Inferior parietal cortex (tissue), 1 donor: ENCODE measurements around the gene PRCC.

Source experiments
- DNase-seq: peaks from one replicate; pipeline ENCODE4 v3.0.0-alpha.2; 2016; ENCODE audit errors: extremely low spot score

The PRCC gene

GRCh38 chr1:156813750-156814570, 46.6 kb downstream of the PRCC start:
- DNase-seq: peak; percentile 43

- no peak for DNase-seq
Observed at GRCh38 chr1:156814571-156815260, 47.4 kb downstream of the PRCC start.

GRCh38 chr1:156815307-156815826, 48.0 kb downstream of the PRCC start:
- DNase-seq: no peak

GRCh38 chr1:156815961-156816422, 48.7 kb downstream of the PRCC start:
- DNase-seq: no peak

- no peak for DNase-seq
Observed at GRCh38 chr1:156816561-156817328, 49.4 kb downstream of the PRCC start, which contains the start of gene SH2D2A. Gene SH2D2A, minus strand, starts transcription at chr1:156816848. Its CDS starts 140 bp downstream, at chr1:156816708.

GRCh38 chr1:156821801-156822200, 54.5 kb downstream of the PRCC start:
- no peak for DNase-seq

- no peak for DNase-seq
Observed at GRCh38 chr1:156822680-156823079, 55.3 kb downstream of the PRCC start.

GRCh38 chr1:156823210-156823790, 56.0 kb downstream of the PRCC start:
- DNase-seq: no peak

- no peak for DNase-seq
Observed at GRCh38 chr1:156826630-156827029, 59.3 kb downstream of the PRCC start.

- no peak for DNase-seq
Observed at GRCh38 chr1:156828400-156829124, 61.2 kb downstream of the PRCC start.

- no peak for DNase-seq
Observed at GRCh38 chr1:156832434-156832833, 65.1 kb downstream of the PRCC start.

GRCh38 chr1:156833603-156834002, 66.3 kb downstream of the PRCC start:
- DNase-seq: no peak

- DNase-seq: no peak
Observed at GRCh38 chr1:156834322-156834721, 67.0 kb downstream of the PRCC start.

- no peak for DNase-seq
Observed at GRCh38 chr1:156836041-156836654, 68.8 kb downstream of the PRCC start.

GRCh38 chr1:156836892-156837291, 69.6 kb downstream of the PRCC start:
- no peak for DNase-seq

- DNase-seq: peak; percentile 13
Observed at GRCh38 chr1:156838972-156839371, 71.6 kb downstream of the PRCC start.

GRCh38 chr1:156839426-156840109, 72.2 kb downstream of the PRCC start:
- DNase-seq: no peak

- DNase-seq: no peak
Observed at GRCh38 chr1:156840186-156840897, 73.0 kb downstream of the PRCC start.

- no peak for DNase-seq
Observed at GRCh38 chr1:156840898-156841279, 73.6 kb downstream of the PRCC start.
